Fibroblast of the aortic adventitia (primary cell): ENCODE data around the gene IRS2. TPM values are rescaled to one million over a fixed set of nuclear protein-coding genes. Genes with fewer than 3 reads are reported as not detected.

Experiments
- DNase-seq: peaks from one replicate; pipeline ENCODE4 v3.0.0-alpha.2; 2010; ENCODE audit warnings: low read depth
- H3K4me3 ChIP-seq: 2 replicates; pipeline ENCODE4 v1.5.1; 2011; ENCODE audit warnings: low read depth, mild to moderate bottlenecking, control low read depth, low read length, moderate library complexity
- CTCF ChIP-seq: IDR thresholded peaks from 2 replicates; pipeline ENCODE4 v1.5.1; 2011; ENCODE audit warnings: mild to moderate bottlenecking, low read length, control low read depth, inconsistent platforms; ENCODE audit not compliant: insufficient read depth
- total RNA-seq: library from RNA; depleted of rRNA; stranded (reverse); fragments of >200 nt; gene quantifications from 2 replicates; pipeline ENCODE4 v1.2.3, GENCODE V29; 2012; ENCODE audit warnings: low replicate concordance

Gene IRS2
- total RNA-seq, 1 donor: 4.3 TPM

DNA sequence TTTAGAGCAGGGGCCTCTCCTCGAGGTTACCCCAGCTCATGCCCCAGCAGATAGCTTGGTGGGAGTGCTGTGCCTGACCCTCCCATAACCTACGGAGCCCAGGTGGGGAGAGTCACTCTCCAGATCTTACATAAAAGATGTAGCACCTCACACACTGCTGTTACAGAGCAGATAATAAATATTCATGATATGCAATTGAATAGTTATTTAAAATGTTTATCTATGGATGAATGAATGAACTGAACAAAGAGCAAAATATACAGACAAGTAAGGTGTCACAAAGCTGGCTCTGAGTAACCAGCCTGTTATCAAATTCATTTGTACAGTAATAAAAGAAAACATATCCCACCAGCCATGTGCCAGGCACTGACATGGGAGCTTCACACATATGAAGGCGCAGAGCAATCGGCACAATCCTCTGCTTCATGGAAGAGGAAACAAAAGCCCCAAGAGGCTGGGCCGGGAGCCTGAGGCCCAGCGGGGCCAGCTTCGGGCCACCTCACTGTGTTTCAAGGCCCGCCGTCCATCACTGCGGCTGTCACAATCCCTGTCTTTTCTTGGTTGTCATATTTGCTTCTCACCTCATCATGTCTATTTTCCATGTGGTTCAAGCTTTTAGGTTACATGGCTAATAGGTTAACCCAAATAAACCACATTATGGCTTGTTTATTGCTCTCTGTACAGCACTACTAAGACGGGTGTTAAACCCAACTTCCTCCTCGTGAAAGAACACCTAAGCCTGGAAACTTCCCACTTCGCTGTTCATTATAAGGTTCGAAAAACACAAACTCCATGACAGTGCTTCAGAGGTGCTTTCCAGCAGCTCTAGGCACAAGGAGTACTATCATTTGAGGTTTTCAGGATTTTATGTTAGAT is 78.4 kb downstream of the IRS2 start:
- no peak for TF ChIP-seq CTCF

DNA sequence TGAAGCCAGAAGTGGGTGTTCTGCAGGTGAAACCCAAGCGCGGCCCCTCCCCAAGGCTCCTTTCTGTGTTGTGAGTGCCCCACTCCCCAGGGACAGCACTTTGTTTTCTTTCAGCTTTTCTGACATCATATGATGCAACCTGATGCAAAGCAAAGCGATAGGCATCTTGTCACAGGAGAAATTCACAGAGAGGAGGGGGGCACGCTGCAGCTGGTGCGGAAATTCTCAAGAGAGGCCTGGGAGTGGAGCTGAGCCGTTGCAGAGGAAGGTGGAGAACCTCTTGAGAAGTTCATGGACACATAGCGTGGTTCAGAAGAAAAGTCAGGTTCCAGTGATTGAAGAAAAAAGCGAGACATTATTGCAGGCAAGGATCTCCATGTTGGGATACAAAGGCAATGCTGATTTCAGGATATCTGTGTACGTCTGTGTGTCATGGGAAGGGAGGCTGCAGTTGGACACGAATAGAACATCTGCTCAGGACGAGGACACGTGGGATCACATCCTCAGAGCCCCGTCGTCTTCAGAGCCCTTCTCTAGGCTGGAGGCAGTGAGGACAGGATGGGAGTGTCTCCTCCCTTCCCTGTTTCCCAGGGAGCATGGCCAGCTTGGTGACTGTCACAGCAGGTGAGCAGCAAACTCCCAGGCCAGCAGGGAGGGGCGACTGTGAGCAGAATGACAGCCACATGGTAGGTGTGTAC is 79.2 kb downstream of the IRS2 start:
- DNase-seq: no peak
- H3K4me3 ChIP-seq: no peak overlapping the region
- no peak for TF ChIP-seq CTCF

More for the DNA sequence above, 78.4 kb downstream of the IRS2 start:
- DNase-seq: no peak
- no peak overlapping the region for H3K4me3 ChIP-seq

DNA sequence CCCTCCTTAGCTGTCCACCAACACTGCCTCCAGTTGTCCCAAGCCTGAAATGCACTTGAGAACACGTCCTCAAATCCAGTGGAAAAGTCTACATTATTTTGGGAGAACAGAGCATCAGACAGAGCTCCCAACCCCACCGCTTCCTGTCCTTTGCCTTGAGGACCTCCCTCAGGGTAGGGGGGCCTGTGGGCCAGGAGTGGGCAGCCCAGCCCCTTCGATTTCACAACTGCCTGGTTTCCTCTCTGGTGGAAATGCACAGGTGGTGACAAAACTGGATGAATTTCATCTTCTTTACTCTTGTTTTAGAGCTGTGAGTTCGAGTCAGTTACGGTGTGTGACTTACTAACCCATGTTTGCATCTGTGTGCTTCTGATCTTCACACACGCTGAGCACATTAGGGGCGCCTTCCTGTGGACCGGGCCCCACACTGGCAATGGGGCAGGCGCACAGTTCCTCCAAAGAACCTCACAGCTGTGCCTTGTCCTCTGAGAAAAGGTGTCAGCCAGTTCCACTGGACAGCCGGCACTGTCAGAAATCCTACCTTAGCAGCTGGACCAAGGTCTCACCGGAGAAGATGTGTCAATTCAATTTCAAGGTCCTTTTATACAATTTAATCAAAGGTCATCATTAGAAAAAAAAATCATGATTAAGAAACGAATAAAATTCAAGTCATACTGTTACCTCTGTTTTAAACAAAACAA is 80.2 kb downstream of the IRS2 start:
- TF ChIP-seq CTCF: no peak
- no peak overlapping the region for H3K4me3 ChIP-seq
- no peak for DNase-seq

GRCh38 chr13:109704771-109705635 is 81.4 kb downstream of the IRS2 start:
- TF ChIP-seq CTCF: no peak
- H3K4me3 ChIP-seq: no peak overlapping the region
- DNase-seq: no peak

- DNase-seq: no peak
- no peak for TF ChIP-seq CTCF
- H3K4me3 ChIP-seq: no peak overlapping the region
These were observed 83.1 kb downstream of the IRS2 start for GRCh38 chr13:109703250-109703649.
